Endothelial cell of umbilical vein (primary cell): Measurements from ENCODE around the gene TCP11L2. TPM values are rescaled to one million over a fixed set of nuclear protein-coding genes. Genes with fewer than 3 reads are reported as not detected.

Experiments
- BruUV-seq: library from RNA; stranded (reverse); fragments of 400-500 nt; replicated peaks from 2 replicates; lab custom pipeline; 2021; lab: Mats Ljungman, UMichigan
- CTCF ChIA-PET: fragments of 300-600, 350-600 bp; sonication (Branson Sonifier 250); formaldehyde crosslinking; loops from one replicate; lab custom pipeline; 2021; ENCODE audit warnings: antibody characterized with exemption, inconsistent platforms; lab: Charles Lee
- POLR2A ChIA-PET: fragments of 300-600, 350-600 bp; sonication (Branson Sonifier 250); formaldehyde crosslinking; loops from one replicate; lab custom pipeline; 2021; ENCODE audit warnings: antibody characterized with exemption, inconsistent platforms; lab: Charles Lee
- DNase-seq: peaks from one replicate; pipeline ENCODE4 v3.0.0-alpha.2; 2011; ENCODE audit warnings: low read depth, low spot score
- FAIRE-seq: peaks from 2 replicates; lab custom pipeline; 2011; peaks lifted over from hg19 to GRCh38; lab: Jason Lieb, UNC
- H2AFZ ChIP-seq: 2 replicates; pipeline ENCODE4 v1.6.0; 2012; ENCODE audit warnings: low read depth, low read length, control low read depth, inconsistent platforms
- H3K27ac ChIP-seq: 2 replicates; pipeline ENCODE4 v1.5.1; 2011; ENCODE audit warnings: low read depth, mild to moderate bottlenecking, control low read depth, low read length, moderate library complexity; ENCODE audit not compliant: insufficient read depth
- H3K27me3 ChIP-seq, 2 experiments: 2 replicates each; pipeline versions ENCODE4 v1.6.0 to v1.6.1; 2011; ENCODE audit warnings: low read length in 2 of 2, mixed read lengths in 1 of 2; ENCODE audit not compliant: control insufficient read depth in 2 of 2, insufficient read depth in 2 of 2
- H3K36me3 ChIP-seq, 2 experiments: 2 replicates in 1 of 2; 3 replicates in 1 of 2; pipeline ENCODE4 v1.5.1; 2011; ENCODE audit warnings: low read length in 2 of 2, mild to moderate bottlenecking in 1 of 2, moderate library complexity in 1 of 2; ENCODE audit not compliant: control insufficient read depth in 2 of 2, insufficient read depth in 2 of 2; ENCODE audit errors: extremely low read depth in 1 of 2
- H3K4me1 ChIP-seq: 3 replicates; pipeline ENCODE4 v1.5.1; 2011; ENCODE audit warnings: mild to moderate bottlenecking, low read length; ENCODE audit not compliant: control insufficient read depth, insufficient read depth; ENCODE audit errors: extremely low read depth
- H3K4me2 ChIP-seq: 2 replicates; pipeline ENCODE4 v1.6.1; 2011; ENCODE audit warnings: low read length, control low read depth, mixed read lengths; ENCODE audit not compliant: insufficient read depth
- H3K4me3 ChIP-seq, 3 experiments: fragments of 200-600 bp in 1 of 3; sonication (generic), shearing (Covaris generic) in 1 of 3; replicated peaks in 1 of 3; 2 replicates each; pipeline ENCODE4 v1.5.1; 2011 to 2016; ENCODE audit warnings: control low read depth in 3 of 3, low read length in 3 of 3, mild to moderate bottlenecking in 2 of 3, inconsistent platforms in 1 of 3, low read depth in 1 of 3, moderate library complexity in 1 of 3; ENCODE audit not compliant: insufficient read depth in 1 of 3
- H3K79me2 ChIP-seq: 2 replicates; pipeline ENCODE4 v1.6.0; 2012; ENCODE audit warnings: low read length, inconsistent platforms; ENCODE audit not compliant: control insufficient read depth, insufficient read depth
- H3K9ac ChIP-seq: replicated peaks from 2 replicates; pipeline ENCODE3; 2011; ENCODE audit warnings: low read length, control low read depth; ENCODE audit not compliant: insufficient read depth; ENCODE audit errors: extremely low read depth
- H3K9me1 ChIP-seq: replicated peaks from 3 replicates; pipeline ENCODE4 v1.6.0; 2011; ENCODE audit warnings: mild to moderate bottlenecking, low read length; ENCODE audit not compliant: control insufficient read depth, insufficient read depth; ENCODE audit errors: extremely low read depth
- H3K9me3 ChIP-seq: replicated peaks from 2 replicates; pipeline ENCODE4 v1.5.1; 2012; ENCODE audit warnings: low read length, inconsistent platforms; ENCODE audit not compliant: control insufficient read depth, insufficient read depth
- H4K20me1 ChIP-seq: replicated peaks from 2 replicates; pipeline ENCODE3; 2011; ENCODE audit warnings: mild to moderate bottlenecking, low read length; ENCODE audit not compliant: control insufficient read depth, insufficient read depth; ENCODE audit errors: extremely low read depth
- FOS ChIP-seq: IDR thresholded peaks from 2 replicates; pipeline ENCODE4 v1.6.1; 2011; ENCODE audit warnings: mild to moderate bottlenecking, low read length, moderate library complexity, borderline replicate concordance; ENCODE audit not compliant: insufficient read depth
- POLR2A ChIP-seq: IDR thresholded peaks from 2 replicates; pipeline ENCODE4 v1.6.1; 2012; ENCODE audit warnings: low read depth, mild to moderate bottlenecking, control low read depth, low read length
- POLR2AphosphoS5 ChIP-seq: IDR thresholded peaks from 2 replicates; pipeline ENCODE4 v1.6.1; 2012; ENCODE audit warnings: low read depth, mild to moderate bottlenecking, control low read depth, low read length, moderate library complexity; ENCODE audit not compliant: insufficient read depth
- dilution Hi-C: fragments of 300-500 bp; cut with MboI; formaldehyde crosslinking; loops from one replicate; pipeline ENCODE4 v1.15.0; 2019; ENCODE audit warnings: low sequenced_read_pairs; ENCODE audit not compliant: extremely low pct_ligation_motif_present
- intact Hi-C: fragments of 100-400 bp; cut with micrococcal nuclease; formaldehyde crosslinking; loops from one replicate; pipeline ENCODE4 v1.10.0; 2022
- polyA plus RNA-seq, 4 experiments: library from polyadenylated mRNA; depleted of rRNA in 3 of 4; stranded (reverse) in 3 of 4; unstranded in 1 of 4; fragments of >200 nt; gene quantifications; 2 replicates each; pipeline versions ENCODE4 v1.2.1 to v1.2.3, GENCODE V29; 2011 to 2012; ENCODE audit warnings: missing spikeins in 1 of 4
- total RNA-seq: library from RNA; stranded (reverse); gene quantifications from 2 replicates; pipeline ENCODE4 v1.2.3, GENCODE V29; 2021
- TF ChIP-seq, protein P1 (sequence below), 2 donors: IDR thresholded peaks; 1 replicate in 1 of 2; 2 replicates in 1 of 2; pipeline ENCODE4 v1.5.1; 2011; ENCODE audit warnings: low read length in 2 of 2, mild to moderate bottlenecking in 2 of 2, moderate library complexity in 2 of 2, control low read depth in 1 of 2, inconsistent platforms in 1 of 2, low read depth in 1 of 2; ENCODE audit not compliant: insufficient read depth in 1 of 2; ENCODE audit errors: extremely low read depth in 1 of 2

TCP11L2 gene
- total and polyA plus RNA-seq, 2 donors (not counting 3 experiments of a cell fraction or from before 2014, with no cell fraction given): 6.0 to 18.7 TPM

DNA sequence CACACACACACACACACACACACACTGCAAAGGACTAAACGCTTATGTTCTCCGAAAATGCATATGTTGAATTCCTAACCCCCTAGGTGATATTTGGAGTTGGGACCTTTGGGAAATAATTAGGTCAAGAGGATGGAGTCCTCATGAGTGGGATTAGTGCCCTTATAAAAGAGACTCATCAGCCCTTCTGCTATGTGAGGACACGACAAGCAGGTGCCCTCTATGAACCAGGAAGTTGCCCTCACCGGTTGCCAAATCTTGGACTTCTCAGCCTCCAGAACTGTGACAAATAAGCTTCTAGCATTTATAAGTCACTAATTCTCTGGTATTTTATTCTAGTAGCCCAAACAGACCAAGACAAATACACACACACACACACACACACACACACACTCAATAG is 20.7 kb upstream of the TCP11L2 start:
- Histone ChIP-seq H3K9ac (no peak overlapping the region), H3K4me1 (peaks cover 6% of the 10 kb centered on the region), H3K79me2 (no peaks in the 10 kb centered on the region), H3K9me1 (no peaks in the 10 kb centered on the region), H3K9me3 (no peaks in the 10 kb centered on the region), H3K4me2 (no peak overlapping the region), H3K27ac (no peak overlapping the region), H3K4me3 (no peak overlapping the region), H4K20me1 (no peaks in the 10 kb centered on the region), H3K36me3 (no peaks in the 10 kb centered on the region), H3K27me3 (peaks cover 4 to 13% of the 10 kb centered on the region in 2 experiments), H2AFZ (no peak overlapping the region)
- TF ChIP-seq POLR2AphosphoS5 (no peak), FOS (no peak), POLR2A (no peak)
- TF ChIP-seq, protein P1, sequence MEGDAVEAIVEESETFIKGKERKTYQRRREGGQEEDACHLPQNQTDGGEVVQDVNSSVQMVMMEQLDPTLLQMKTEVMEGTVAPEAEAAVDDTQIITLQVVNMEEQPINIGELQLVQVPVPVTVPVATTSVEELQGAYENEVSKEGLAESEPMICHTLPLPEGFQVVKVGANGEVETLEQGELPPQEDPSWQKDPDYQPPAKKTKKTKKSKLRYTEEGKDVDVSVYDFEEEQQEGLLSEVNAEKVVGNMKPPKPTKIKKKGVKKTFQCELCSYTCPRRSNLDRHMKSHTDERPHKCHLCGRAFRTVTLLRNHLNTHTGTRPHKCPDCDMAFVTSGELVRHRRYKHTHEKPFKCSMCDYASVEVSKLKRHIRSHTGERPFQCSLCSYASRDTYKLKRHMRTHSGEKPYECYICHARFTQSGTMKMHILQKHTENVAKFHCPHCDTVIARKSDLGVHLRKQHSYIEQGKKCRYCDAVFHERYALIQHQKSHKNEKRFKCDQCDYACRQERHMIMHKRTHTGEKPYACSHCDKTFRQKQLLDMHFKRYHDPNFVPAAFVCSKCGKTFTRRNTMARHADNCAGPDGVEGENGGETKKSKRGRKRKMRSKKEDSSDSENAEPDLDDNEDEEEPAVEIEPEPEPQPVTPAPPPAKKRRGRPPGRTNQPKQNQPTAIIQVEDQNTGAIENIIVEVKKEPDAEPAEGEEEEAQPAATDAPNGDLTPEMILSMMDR (IDR thresholded peaks at IDR 0.05; ENCODE audit: extremely low read depth in 1 of 2, insufficient read depth in 1 of 2, low read depth in 1 of 2, low read length in 2 of 2): no peak
- intact Hi-C loops: loop anchor here (1.0 to 5.0 kb wide), 4 partner anchors 33 to 862 kb away; partner anchors contain the start of gene CKAP4
- CTCF ChIA-PET: interaction anchor here (1.0 to 10.1 kb wide), 25 partner anchors 10 to 861 kb away, joined by 3 to 224 read pairs (median 6); partner anchors contain the start of genes CKAP4 and POLR3B
- POLR2A ChIA-PET: interaction anchor here (0.6 to 1.1 kb wide), 2 partner anchors 20 to 337 kb away, joined by 3 to 4 read pairs; no protein-coding TSS in a partner anchor
- no TSS peak for BruUV-seq
- DNase-seq (no peak), FAIRE-seq (no peak)
- dilution Hi-C loops: no loop called here
